HG02623 (cell line): ENCODE results near the gene DYNC1I1.

Experiments
- ATAC-seq: cut with Tn5 transposase; IDR thresholded peaks from one replicate; pipeline ENCODE4 v1.9.1; 2021; ENCODE audit warnings: moderate library complexity; ENCODE audit not compliant: unreplicated experiment

Gene DYNC1I1

DNA sequence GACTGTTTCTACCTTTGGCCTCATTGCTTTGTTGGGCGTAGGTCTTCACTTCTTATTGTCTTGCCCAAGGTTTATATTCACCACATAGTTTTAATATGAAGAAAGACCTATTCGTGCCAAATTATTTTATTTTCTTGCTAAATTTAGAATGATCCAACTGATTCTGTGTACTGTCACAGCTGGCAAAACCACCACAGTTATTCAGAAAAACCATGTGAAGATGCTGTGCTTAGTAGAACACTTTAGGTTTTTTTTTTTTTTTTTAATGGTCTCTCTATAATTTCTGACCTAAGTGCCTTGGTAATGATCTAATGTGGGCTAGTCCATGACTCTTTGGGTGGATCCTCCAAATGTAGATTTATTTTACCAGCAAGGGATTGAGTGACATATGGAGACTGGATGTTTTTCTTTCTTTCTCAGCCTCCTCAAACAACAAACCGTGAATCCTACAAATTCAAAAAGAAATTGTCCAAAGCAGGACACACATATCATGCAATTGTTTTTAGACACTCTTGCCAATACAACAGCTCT lies 243.8 kb downstream of the DYNC1I1 start:
- ATAC-seq = no peak

- ATAC-seq = no peak
Measured at GRCh38 chr7:96016735-96017134, 244.4 kb downstream of the DYNC1I1 start.

- ATAC-seq = no peak
Measured at GRCh38 chr7:96017877-96018276, 245.5 kb downstream of the DYNC1I1 start.

GRCh38 chr7:96021568-96021967 lies 249.2 kb downstream of the DYNC1I1 start:
- ATAC-seq = no peak

DNA sequence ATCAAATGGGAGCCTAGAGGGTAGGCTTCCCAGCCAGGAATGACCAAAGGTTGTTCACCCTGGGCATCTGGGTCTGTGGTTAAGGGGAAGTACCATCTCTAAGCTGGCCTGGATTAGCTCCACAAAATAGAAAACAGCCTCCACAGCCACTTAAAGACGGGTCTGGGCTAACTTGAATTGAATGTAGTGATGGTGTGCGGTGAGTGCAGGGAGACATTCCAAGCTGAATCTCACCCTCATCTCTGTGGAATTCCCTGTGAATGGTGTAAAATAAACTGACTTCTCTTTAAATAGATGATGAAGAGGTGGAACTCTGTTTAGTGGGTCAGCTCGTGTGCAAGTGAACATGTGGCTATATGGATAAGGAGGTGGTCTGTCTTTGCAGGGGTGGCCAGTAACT lies 251.0 kb downstream of the DYNC1I1 start:
- no peak for ATAC-seq

- ATAC-seq = no peak
Measured at GRCh38 chr7:96026010-96026409, 253.7 kb downstream of the DYNC1I1 start.

DNA sequence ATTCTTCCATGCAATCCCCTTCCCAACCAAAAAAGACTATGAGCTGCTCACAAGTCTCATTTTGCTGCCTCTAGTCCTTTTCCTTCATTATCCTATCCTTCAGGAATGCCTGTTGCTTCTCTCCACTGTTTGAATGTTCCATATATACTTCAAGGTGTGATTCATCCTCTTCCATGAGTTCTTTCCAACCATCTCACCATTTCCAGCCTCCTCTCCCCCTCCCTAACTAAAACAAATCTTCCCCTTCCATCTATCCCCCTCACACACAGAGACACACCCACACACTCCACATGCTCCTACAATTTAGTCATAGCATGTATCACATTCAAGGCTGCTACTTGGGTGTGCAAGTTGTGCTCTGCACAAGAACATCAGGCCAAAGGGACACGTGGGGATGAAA lies 254.3 kb downstream of the DYNC1I1 start:
- ATAC-seq = no peak

GRCh38 chr7:96028729-96029128 lies 256.4 kb downstream of the DYNC1I1 start:
- ATAC-seq = no peak

DNA sequence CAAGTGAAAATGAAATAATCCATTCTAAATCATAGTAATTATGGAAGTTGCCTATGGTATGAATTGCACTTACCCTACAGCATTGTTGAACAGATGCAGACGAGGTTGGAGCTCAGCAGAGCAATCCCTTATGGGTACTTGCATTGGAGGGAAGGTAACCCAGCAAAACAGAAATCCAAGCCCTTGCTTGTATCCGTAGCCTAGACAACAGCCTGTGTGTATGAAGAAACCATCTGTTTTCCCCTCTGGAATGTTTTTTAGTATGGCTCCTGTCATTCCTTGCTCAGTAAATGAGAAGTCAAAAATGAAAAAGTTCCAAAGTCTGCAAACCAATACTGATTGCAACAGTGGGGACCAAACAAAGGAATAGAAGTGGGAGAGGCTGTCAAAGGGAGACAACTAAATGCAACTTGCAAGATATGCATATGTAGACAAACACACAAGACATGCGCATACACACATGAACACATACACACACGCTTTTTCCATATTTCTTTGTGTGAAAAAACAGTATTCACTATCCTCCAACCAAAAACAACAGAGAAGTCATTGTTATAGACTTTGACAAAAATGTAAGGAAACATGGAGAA lies 260.8 kb downstream of the DYNC1I1 start:
- ATAC-seq = no peak

DNA sequence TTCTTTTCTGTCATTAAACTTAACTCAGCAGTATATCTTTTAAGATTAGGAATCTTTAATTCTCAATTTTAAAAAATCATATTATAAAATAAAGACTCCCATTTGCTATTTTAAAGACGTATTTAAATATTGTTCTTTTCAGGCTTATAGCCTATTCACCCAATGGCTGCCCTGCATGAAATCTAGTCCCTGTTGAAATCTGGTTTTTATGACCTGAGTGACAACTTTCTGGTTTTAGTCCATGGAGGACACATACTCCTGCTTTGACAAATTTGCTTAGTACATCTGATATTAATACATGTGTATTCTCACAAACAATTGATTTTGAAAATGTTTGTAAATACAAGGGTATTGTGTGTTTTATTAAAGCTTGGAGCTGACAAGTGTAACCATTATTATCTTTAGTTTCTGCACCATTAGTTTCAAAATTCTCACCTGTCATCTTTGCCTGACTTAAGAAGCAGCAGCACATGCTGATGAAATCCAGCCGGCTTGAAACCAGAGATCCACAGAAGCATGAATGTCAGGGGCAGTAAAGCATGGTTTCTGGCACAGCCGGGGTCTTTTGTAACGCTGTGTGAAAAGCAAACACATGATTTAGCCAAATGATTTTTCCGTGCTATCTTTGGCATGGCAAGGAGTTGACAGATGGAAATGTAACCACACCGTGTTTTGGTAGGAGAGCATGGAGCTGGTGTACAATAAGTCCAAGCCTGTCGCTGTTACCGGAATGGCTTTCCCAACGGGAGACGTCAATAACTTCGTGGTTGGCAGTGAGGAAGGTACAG lies 262.8 kb downstream of the DYNC1I1 start:
- ATAC-seq = no peak

GRCh38 chr7:96040250-96040772 lies 268.0 kb downstream of the DYNC1I1 start:
- ATAC-seq = no peak

DNA sequence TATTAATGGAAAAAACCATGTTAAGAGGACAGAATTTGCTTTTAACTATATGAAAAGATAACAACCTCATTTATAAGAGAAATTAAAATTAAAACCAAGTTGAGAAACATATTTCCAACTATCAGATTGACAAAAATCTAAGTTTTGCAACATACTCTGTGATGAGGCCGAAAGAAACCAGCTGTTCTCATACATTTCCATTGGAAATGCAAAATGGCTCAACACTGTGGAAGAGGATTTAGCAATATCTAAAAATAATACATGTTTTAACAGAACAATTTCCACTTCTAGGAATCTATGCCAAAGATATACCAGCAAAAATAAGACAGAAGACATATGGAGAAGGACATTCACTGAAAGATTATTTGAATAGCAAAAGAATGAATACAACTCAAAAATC lies 268.8 kb downstream of the DYNC1I1 start:
- no peak for ATAC-seq

DNA sequence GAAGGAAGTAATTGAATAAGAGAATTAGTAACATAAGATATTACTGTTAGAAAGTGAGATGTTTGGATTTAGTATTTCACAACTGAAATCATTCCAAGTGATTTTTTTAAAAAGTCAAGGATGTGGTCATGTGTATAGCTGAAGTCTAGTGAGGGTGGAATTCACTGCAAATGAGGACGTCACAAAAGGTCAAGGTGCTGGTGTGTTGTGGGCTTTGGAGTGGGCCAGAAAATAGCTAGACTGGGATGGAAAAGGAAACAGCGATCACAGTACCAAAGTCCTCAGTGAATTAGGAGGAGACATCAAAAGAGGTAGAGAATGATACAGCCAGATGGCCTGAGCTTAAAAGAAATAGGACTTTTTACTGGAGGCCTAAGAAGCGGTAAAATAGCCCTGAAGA lies 272.8 kb downstream of the DYNC1I1 start:
- ATAC-seq = no peak

GRCh38 chr7:96045919-96046318 lies 273.6 kb downstream of the DYNC1I1 start:
- no peak for ATAC-seq

DNA sequence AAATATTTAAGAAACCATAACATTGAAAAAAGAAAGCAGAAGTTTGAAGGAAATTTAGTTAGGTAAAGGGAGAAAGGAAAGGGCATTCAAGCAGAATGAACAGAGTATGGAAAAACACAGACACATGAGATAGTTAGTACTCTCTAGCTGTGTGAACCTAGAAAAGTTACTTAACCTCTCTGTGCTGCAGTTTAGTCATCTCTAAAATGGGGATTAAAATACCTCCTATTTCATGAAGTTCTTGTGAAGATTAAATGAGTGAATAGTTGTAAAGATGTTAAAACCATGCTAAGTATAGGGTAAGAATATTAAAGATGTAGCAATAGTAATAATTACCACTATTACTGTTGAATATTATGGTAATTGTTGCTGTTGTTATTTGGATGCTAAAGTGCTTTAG lies 279.9 kb downstream of the DYNC1I1 start:
- ATAC-seq = no peak

- no peak for ATAC-seq
Measured at GRCh38 chr7:96052860-96053470, 280.6 kb downstream of the DYNC1I1 start.

- ATAC-seq = no peak
Measured at GRCh38 chr7:96055717-96056116, 283.4 kb downstream of the DYNC1I1 start.

GRCh38 chr7:96059075-96059474 lies 286.7 kb downstream of the DYNC1I1 start:
- no peak for ATAC-seq

- ATAC-seq = no peak
Measured at GRCh38 chr7:96061009-96061408, 288.7 kb downstream of the DYNC1I1 start.

DNA sequence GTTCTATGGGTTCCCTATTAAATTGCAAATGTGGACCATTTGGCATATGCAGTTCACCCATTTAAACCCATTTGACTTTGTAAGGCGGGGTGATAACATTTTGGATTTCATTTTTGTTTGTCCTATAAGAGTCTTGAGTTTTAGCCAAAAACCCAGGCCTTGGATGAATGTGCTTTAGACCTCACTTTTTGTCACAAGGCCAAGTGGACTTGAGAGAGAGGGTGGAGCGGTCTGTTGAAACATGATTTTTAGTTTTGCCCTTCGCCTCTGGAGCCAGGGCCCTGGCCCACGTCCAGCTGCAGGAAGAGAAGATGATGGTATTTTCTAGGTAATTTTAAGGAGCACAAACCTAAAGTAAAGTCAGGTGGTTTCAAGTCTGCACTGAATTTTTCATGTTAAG lies 289.5 kb downstream of the DYNC1I1 start:
- ATAC-seq = no peak

DNA sequence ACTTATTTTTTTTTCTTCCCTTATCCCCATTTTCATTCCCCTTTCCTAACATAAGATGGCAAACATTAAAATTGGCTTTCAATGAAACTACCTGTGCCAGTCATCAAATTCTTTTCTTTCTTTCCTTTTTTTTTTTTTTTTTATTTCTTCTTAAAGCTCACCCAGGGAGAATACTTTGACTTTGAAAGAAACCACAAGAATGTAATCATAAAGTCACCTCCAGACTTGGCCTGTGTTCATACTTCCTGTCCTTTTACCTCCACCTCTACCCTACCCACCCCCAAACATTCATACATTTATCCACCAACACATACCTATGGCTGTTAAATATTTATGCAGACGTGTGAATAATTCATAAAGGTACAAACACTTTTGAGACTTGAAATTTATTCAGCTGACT lies 295.0 kb downstream of the DYNC1I1 start:
- ATAC-seq = no peak

GRCh38 chr7:96069401-96069800 lies 297.0 kb downstream of the DYNC1I1 start:
- no peak for ATAC-seq
